Endothelial cell of umbilical vein (primary cell): ENCODE data around the gene INHBE. TPM values are rescaled to one million over a fixed set of nuclear protein-coding genes. Genes with fewer than 3 reads are reported as not detected.

Source experiments
- BruUV-seq: library from RNA; stranded (reverse); fragments of 400-500 nt; replicated peaks from 2 replicates; lab custom pipeline; 2021; lab: Mats Ljungman, UMichigan
- CTCF ChIA-PET: fragments of 300-600, 350-600 bp; sonication (Branson Sonifier 250); formaldehyde crosslinking; loops from one replicate; lab custom pipeline; 2021; ENCODE audit warnings: antibody characterized with exemption, inconsistent platforms; lab: Charles Lee
- POLR2A ChIA-PET: fragments of 300-600, 350-600 bp; sonication (Branson Sonifier 250); formaldehyde crosslinking; loops from one replicate; lab custom pipeline; 2021; ENCODE audit warnings: antibody characterized with exemption, inconsistent platforms; lab: Charles Lee
- DNase-seq: peaks from one replicate; pipeline ENCODE4 v3.0.0-alpha.2; 2011; ENCODE audit warnings: low read depth, low spot score
- FAIRE-seq: peaks from 2 replicates; lab custom pipeline; 2011; peaks lifted over from hg19 to GRCh38; lab: Jason Lieb, UNC
- H2AFZ ChIP-seq: 2 replicates; pipeline ENCODE4 v1.6.0; 2012; ENCODE audit warnings: low read depth, low read length, control low read depth, inconsistent platforms
- H3K27ac ChIP-seq: 2 replicates; pipeline ENCODE4 v1.5.1; 2011; ENCODE audit warnings: low read depth, mild to moderate bottlenecking, control low read depth, low read length, moderate library complexity; ENCODE audit not compliant: insufficient read depth
- H3K27me3 ChIP-seq, 2 experiments: 2 replicates each; pipeline versions ENCODE4 v1.6.0 to v1.6.1; 2011; ENCODE audit warnings: low read length in 2 of 2, mixed read lengths in 1 of 2; ENCODE audit not compliant: control insufficient read depth in 2 of 2, insufficient read depth in 2 of 2
- H3K36me3 ChIP-seq, 2 experiments: 2 replicates in 1 of 2; 3 replicates in 1 of 2; pipeline ENCODE4 v1.5.1; 2011; ENCODE audit warnings: low read length in 2 of 2, mild to moderate bottlenecking in 1 of 2, moderate library complexity in 1 of 2; ENCODE audit not compliant: control insufficient read depth in 2 of 2, insufficient read depth in 2 of 2; ENCODE audit errors: extremely low read depth in 1 of 2
- H3K4me1 ChIP-seq: 3 replicates; pipeline ENCODE4 v1.5.1; 2011; ENCODE audit warnings: mild to moderate bottlenecking, low read length; ENCODE audit not compliant: control insufficient read depth, insufficient read depth; ENCODE audit errors: extremely low read depth
- H3K4me2 ChIP-seq: 2 replicates; pipeline ENCODE4 v1.6.1; 2011; ENCODE audit warnings: low read length, control low read depth, mixed read lengths; ENCODE audit not compliant: insufficient read depth
- H3K4me3 ChIP-seq, 3 experiments: fragments of 200-600 bp in 1 of 3; sonication (generic), shearing (Covaris generic) in 1 of 3; replicated peaks in 1 of 3; 2 replicates each; pipeline ENCODE4 v1.5.1; 2011 to 2016; ENCODE audit warnings: control low read depth in 3 of 3, low read length in 3 of 3, mild to moderate bottlenecking in 2 of 3, inconsistent platforms in 1 of 3, low read depth in 1 of 3, moderate library complexity in 1 of 3; ENCODE audit not compliant: insufficient read depth in 1 of 3
- H3K79me2 ChIP-seq: 2 replicates; pipeline ENCODE4 v1.6.0; 2012; ENCODE audit warnings: low read length, inconsistent platforms; ENCODE audit not compliant: control insufficient read depth, insufficient read depth
- H3K9ac ChIP-seq: replicated peaks from 2 replicates; pipeline ENCODE3; 2011; ENCODE audit warnings: low read length, control low read depth; ENCODE audit not compliant: insufficient read depth; ENCODE audit errors: extremely low read depth
- H3K9me1 ChIP-seq: replicated peaks from 3 replicates; pipeline ENCODE4 v1.6.0; 2011; ENCODE audit warnings: mild to moderate bottlenecking, low read length; ENCODE audit not compliant: control insufficient read depth, insufficient read depth; ENCODE audit errors: extremely low read depth
- H3K9me3 ChIP-seq: replicated peaks from 2 replicates; pipeline ENCODE4 v1.5.1; 2012; ENCODE audit warnings: low read length, inconsistent platforms; ENCODE audit not compliant: control insufficient read depth, insufficient read depth
- H4K20me1 ChIP-seq: replicated peaks from 2 replicates; pipeline ENCODE3; 2011; ENCODE audit warnings: mild to moderate bottlenecking, low read length; ENCODE audit not compliant: control insufficient read depth, insufficient read depth; ENCODE audit errors: extremely low read depth
- CTCF ChIP-seq, 2 donors: IDR thresholded peaks; 1 replicate in 1 of 2; 2 replicates in 1 of 2; pipeline ENCODE4 v1.5.1; 2011; ENCODE audit warnings: low read length in 2 of 2, mild to moderate bottlenecking in 2 of 2, moderate library complexity in 2 of 2, control low read depth in 1 of 2, inconsistent platforms in 1 of 2, low read depth in 1 of 2; ENCODE audit not compliant: insufficient read depth in 1 of 2; ENCODE audit errors: extremely low read depth in 1 of 2
- EZH2 ChIP-seq: IDR thresholded peaks from 2 replicates; pipeline ENCODE4 v1.6.1; 2012; ENCODE audit warnings: borderline replicate concordance, low read depth, mild to moderate bottlenecking, moderate library complexity, low read length, inconsistent platforms; ENCODE audit not compliant: severe bottlenecking
- FOS ChIP-seq: IDR thresholded peaks from 2 replicates; pipeline ENCODE4 v1.6.1; 2011; ENCODE audit warnings: mild to moderate bottlenecking, low read length, moderate library complexity, borderline replicate concordance; ENCODE audit not compliant: insufficient read depth
- GATA2 ChIP-seq: IDR thresholded peaks from 2 replicates; pipeline ENCODE4 v1.7.0; 2011; ENCODE audit warnings: low read depth, mild to moderate bottlenecking, moderate library complexity, mixed read lengths, low read length; ENCODE audit not compliant: insufficient read length, insufficient read depth
- JUN ChIP-seq: IDR thresholded peaks from 2 replicates; pipeline ENCODE4 v1.6.1; 2011; ENCODE audit warnings: borderline replicate concordance, low read depth; ENCODE audit not compliant: insufficient read length, insufficient read depth
- MAX ChIP-seq: IDR thresholded peaks from 2 replicates; pipeline ENCODE4 v1.6.1; 2011; ENCODE audit not compliant: insufficient read depth, insufficient read length
- MYC ChIP-seq: IDR thresholded peaks from one replicate; pipeline ENCODE4 v1.6.1; 2011; ENCODE audit warnings: mild to moderate bottlenecking, low read depth, low read length
- POLR2A ChIP-seq: IDR thresholded peaks from 2 replicates; pipeline ENCODE4 v1.6.1; 2012; ENCODE audit warnings: low read depth, mild to moderate bottlenecking, control low read depth, low read length
- POLR2AphosphoS5 ChIP-seq: IDR thresholded peaks from 2 replicates; pipeline ENCODE4 v1.6.1; 2012; ENCODE audit warnings: low read depth, mild to moderate bottlenecking, control low read depth, low read length, moderate library complexity; ENCODE audit not compliant: insufficient read depth
- dilution Hi-C: fragments of 300-500 bp; cut with MboI; formaldehyde crosslinking; loops from one replicate; pipeline ENCODE4 v1.15.0; 2019; ENCODE audit warnings: low sequenced_read_pairs; ENCODE audit not compliant: extremely low pct_ligation_motif_present
- intact Hi-C: fragments of 100-400 bp; cut with micrococcal nuclease; formaldehyde crosslinking; loops from one replicate; pipeline ENCODE4 v1.10.0; 2022
- polyA plus RNA-seq, 4 experiments: library from polyadenylated mRNA; depleted of rRNA in 3 of 4; stranded (reverse) in 3 of 4; unstranded in 1 of 4; fragments of >200 nt; gene quantifications; 2 replicates each; pipeline versions ENCODE4 v1.2.1 to v1.2.3, GENCODE V29; 2011 to 2012; ENCODE audit warnings: missing spikeins in 1 of 4
- total RNA-seq: library from RNA; stranded (reverse); gene quantifications from 2 replicates; pipeline ENCODE4 v1.2.3, GENCODE V29; 2021

INHBE gene
- total and polyA plus RNA-seq, 2 donors (not counting 3 experiments of a cell fraction or from before 2014, with no cell fraction given), result not detected

GRCh38 chr12:57428965-57429364, 26.1 kb upstream of the INHBE start:
- no peaks in the 10 kb centered on the region for H3K36me3 ChIP-seq
- no peak overlapping the region for H3K4me2 ChIP-seq
- no peak overlapping the region for H3K27ac ChIP-seq
- no peaks in the 10 kb centered on the region for H4K20me1 ChIP-seq
- dilution Hi-C loops (no loop called here), intact Hi-C loops (no loop called here)
- no peaks in the 10 kb centered on the region for H3K27me3 ChIP-seq
- H3K9me3 ChIP-seq, result no peaks in the 10 kb centered on the region
- H2AFZ ChIP-seq, result no peak overlapping the region
- CTCF ChIA-PET, result interaction anchor here (1.5 to 2.2 kb wide), 3 partner anchors 23 to 119 kb away, joined by 3 to 12 read pairs (median 7); partner anchors contain the start of gene INHBE
- H3K9me1 ChIP-seq, result no peaks in the 10 kb centered on the region
- POLR2A ChIA-PET, result no interaction called here
- H3K4me1 ChIP-seq, result peaks cover 6% of the 10 kb centered on the region
- H3K9ac ChIP-seq, result no peak overlapping the region
- no TSS peak for BruUV-seq
- TF ChIP-seq MAX (no peak), POLR2A (no peak), FOS (no peak), EZH2 (no peak), MYC (no peak), CTCF (IDR thresholded peaks at IDR 0.05; ENCODE audit: extremely low read depth in 1 of 2, insufficient read depth in 1 of 2, low read depth in 1 of 2, low read length in 2 of 2) (no peak), JUN (no peak), GATA2 (no peak), POLR2AphosphoS5 (no peak)
- H3K4me3 ChIP-seq, result no peak overlapping the region
- DNase-seq (no peak), FAIRE-seq (no peak)
- H3K79me2 ChIP-seq, result peaks cover 21% of the 10 kb centered on the region
